Naive thymus-derived CD4-positive, alpha-beta T cell (primary cell): Measurements from ENCODE around the gene TMEM239. TPM values are rescaled to one million over a fixed set of nuclear protein-coding genes. Genes with fewer than 3 reads are reported as not detected.
A peak's percentile ranks its signal among the peaks of the same experiment; 100 is the strongest.

Experiments
- ATAC-seq: fragments of 150-1000 bp; cut with Tn5 transposase; 2 replicates; pipeline ENCODE4 v1.10.0; 2021; ENCODE audit warnings: mild to moderate bottlenecking, moderate library complexity
- CTCF ChIA-PET: fragments of 350-600 bp; sonication (Branson Sonifier 250); formaldehyde crosslinking; loops from one replicate; lab custom pipeline; 2021; ENCODE audit warnings: antibody characterized with exemption; lab: Charles Lee
- POLR2A ChIA-PET: fragments of 350-600 bp; sonication (Branson Sonifier 250); formaldehyde crosslinking; loops from one replicate; lab custom pipeline; 2021; ENCODE audit warnings: antibody characterized with exemption, inconsistent platforms; lab: Charles Lee
- DNase-seq, 9 donors: peaks; one replicate each; pipeline versions ENCODE4 v3.0.0 to v3.0.0-alpha.2; 2020 to 2022; ENCODE audit warnings: mixed read lengths in 1 of 9
- H3K27ac ChIP-seq: one replicate; pipeline ENCODE4 v1.7.0; 2013; ENCODE audit warnings: mild to moderate bottlenecking, low read depth, low read length, moderate library complexity
- H3K27me3 ChIP-seq, 2 donors: one replicate each; pipeline ENCODE4 v1.7.0; 2013; ENCODE audit warnings: low read length in 2 of 2, mild to moderate bottlenecking in 2 of 2, moderate library complexity in 2 of 2; ENCODE audit not compliant: control insufficient read depth in 2 of 2, insufficient read depth in 2 of 2
- H3K36me3 ChIP-seq, 3 experiments: 1 replicate in 2 of 3; 2 replicates in 1 of 3; pipeline ENCODE4 v1.7.0; 2013; ENCODE audit warnings: low read length in 3 of 3, mild to moderate bottlenecking in 3 of 3, moderate library complexity in 1 of 3; ENCODE audit not compliant: insufficient read depth in 3 of 3, control insufficient read depth in 2 of 3
- H3K4me1 ChIP-seq, 2 donors: one replicate each; pipeline ENCODE4 v1.7.0; 2013; ENCODE audit warnings: low read length in 2 of 2, mild to moderate bottlenecking in 2 of 2, moderate library complexity in 1 of 2; ENCODE audit not compliant: control insufficient read depth in 2 of 2, insufficient read depth in 2 of 2
- H3K4me3 ChIP-seq: 2 replicates; pipeline ENCODE4 v1.7.0; 2013; ENCODE audit warnings: mild to moderate bottlenecking, low read length
- H3K9me3 ChIP-seq, 3 experiments: 1 replicate in 2 of 3; 2 replicates in 1 of 3; pipeline ENCODE4 v1.7.0; 2013; ENCODE audit warnings: low read length in 3 of 3; ENCODE audit not compliant: control insufficient read depth in 2 of 3
- H3K27ac Mint-ChIP-seq, 9 donors: one replicate each; pipeline ENCODE4 v1.8.0; 2020 to 2022; ENCODE audit warnings: mixed read lengths in 9 of 9, mild to moderate bottlenecking in 8 of 9, moderate library complexity in 5 of 9, inconsistent platforms in 2 of 9
- H3K27me3 Mint-ChIP-seq, 5 donors: one replicate each; pipeline ENCODE4 v1.8.0; 2021 to 2022; ENCODE audit warnings: mixed read lengths in 5 of 5, mild to moderate bottlenecking in 1 of 5
- H3K36me3 Mint-ChIP-seq, 5 donors: one replicate each; pipeline ENCODE4 v1.8.0; 2020 to 2022; ENCODE audit warnings: mixed read lengths in 5 of 5, mild to moderate bottlenecking in 3 of 5, inconsistent platforms in 1 of 5
- H3K4me1 Mint-ChIP-seq, 7 donors: one replicate each; pipeline ENCODE4 v1.8.0; 2020 to 2022; ENCODE audit warnings: mixed read lengths in 7 of 7, mild to moderate bottlenecking in 3 of 7, inconsistent platforms in 1 of 7
- H3K4me3 Mint-ChIP-seq, 10 donors: one replicate each; pipeline ENCODE4 v1.8.0; 2020 to 2022; ENCODE audit warnings: mild to moderate bottlenecking in 10 of 10, mixed read lengths in 10 of 10, moderate library complexity in 6 of 10, inconsistent platforms in 2 of 10
- H3K9me3 Mint-ChIP-seq, 11 donors: one replicate each; pipeline ENCODE4 v1.8.0; 2020 to 2022; ENCODE audit warnings: mixed read lengths in 11 of 11, mild to moderate bottlenecking in 4 of 11, inconsistent platforms in 1 of 11, moderate library complexity in 1 of 11
- intact Hi-C, 2 donors: fragments of 100-400 bp; cut with micrococcal nuclease; formaldehyde crosslinking; loops; one replicate each; pipeline ENCODE4 v1.15.1; 2023
- polyA plus RNA-seq, 2 donors: library from polyadenylated mRNA; unstranded; fragments of 300-500 nt; fragmentation: Illumina TruSeq; gene quantifications; one replicate each; pipeline ENCODE4 v1.2.3, GENCODE V29; 2021
- total RNA-seq, 6 experiments: library from RNA in 5 of 6; stranded (reverse) in 5 of 6; gene quantifications; 1 replicate in 5 of 6; 2 replicates in 1 of 6; pipeline ENCODE4 v1.2.3 and lab custom pipeline; 2021 to 2026

The TMEM239 gene
- total and polyA plus RNA-seq, 7 experiments from 2014 or later, result not detected

- no peaks in the 10 kb centered on the region for H3K36me3 ChIP-seq
- H3K27me3 Mint-ChIP-seq, result peaks cover 16 to 63% (median 22%) of the 10 kb centered on the region in 5 donors
- no peaks in the 10 kb centered on the region for H3K27me3 ChIP-seq
- CTCF ChIA-PET, result no interaction called here
- peaks cover 15 to 24% (median 17%) of the 10 kb centered on the region in 7 donors for H3K4me1 Mint-ChIP-seq
- H3K9me3 ChIP-seq, result no peaks in the 10 kb centered on the region
- intact Hi-C loops, result no loop called here
- POLR2A ChIA-PET, result interaction anchor here (1.5 kb wide), 1 partner anchor 16 kb away, joined by 5 read pairs; no protein-coding TSS in a partner anchor
- peaks cover 0 to 7% (median 4%) of the 10 kb centered on the region in 5 donors for H3K36me3 Mint-ChIP-seq
- DNase-seq (peak in 1 of 9 donors; percentile 13), ATAC-seq (no peak)
- peaks cover 4 to 5% of the 10 kb centered on the region in 2 donors for H3K4me1 ChIP-seq
- H3K27ac ChIP-seq, result no peak overlapping the region
- H3K9me3 Mint-ChIP-seq, result peaks cover 0 to 7% (median 3%) of the 10 kb centered on the region in 11 donors
- no peak overlapping the region for H3K27ac Mint-ChIP-seq
- no peak overlapping the region for H3K4me3 ChIP-seq
- H3K4me3 Mint-ChIP-seq, result no peak overlapping the region
Observed at GRCh38 chr20:2817891-2818595, 1.9 kb downstream of the TMEM239 start.

- no peak for ATAC-seq
- peaks cover 4 to 5% of the 10 kb centered on the region in 2 donors for H3K4me1 ChIP-seq
- H3K27ac Mint-ChIP-seq, result no peak overlapping the region
- H3K36me3 Mint-ChIP-seq, result no peaks in the 10 kb centered on the region
- ChIA-PET CTCF (no interaction called here), POLR2A (no interaction called here)
- no peaks in the 10 kb centered on the region for H3K27me3 ChIP-seq
- H3K4me3 Mint-ChIP-seq, result peak overlapping the region in 7 of 10 donors; percentile 38 to 71 (median 56)
- H3K9me3 ChIP-seq, result no peaks in the 10 kb centered on the region
- no peaks in the 10 kb centered on the region for H3K36me3 ChIP-seq
- H3K27ac ChIP-seq, result no peak overlapping the region
- peaks cover 0 to 1% (median 0%) of the 10 kb centered on the region in 11 donors for H3K9me3 Mint-ChIP-seq
- intact Hi-C loops, result loop anchor here in 1 of 2 donors (10.0 kb wide), 1 partner anchor 55 kb away; the partner anchor contains the start of gene PTPRA
- DNase-seq, result no peak
- peaks cover 15 to 24% (median 17%) of the 10 kb centered on the region in 7 donors for H3K4me1 Mint-ChIP-seq
- no peak overlapping the region for H3K4me3 ChIP-seq
- peaks cover 8 to 47% (median 20%) of the 10 kb centered on the region in 5 donors for H3K27me3 Mint-ChIP-seq
Observed at GRCh38 chr20:2820084-2820895, 4.1 kb downstream of the TMEM239 start.

- Histone ChIP-seq H3K27ac (no peak overlapping the region), H3K4me3 (peak overlapping the region; percentile 25), H3K9me3 (no peaks in the 10 kb centered on the region), H3K36me3 (no peaks in the 10 kb centered on the region), H3K27me3 (no peaks in the 10 kb centered on the region), H3K4me1 (peaks cover 10 to 11% of the 10 kb centered on the region in 2 donors)
- Mint-ChIP-seq H3K4me1 (peaks cover 21 to 28% (median 25%) of the 10 kb centered on the region in 7 donors), H3K27ac (peak overlapping the region in 2 of 9 donors; percentile 36 to 78), H3K9me3 (peaks cover 0 to 3% (median 0%) of the 10 kb centered on the region in 11 donors), H3K36me3 (peaks cover 0 to 4% (median 0%) of the 10 kb centered on the region in 5 donors), H3K4me3 (peak overlapping the region; percentile 23 to 86 (median 70)), H3K27me3 (peaks cover 8 to 50% (median 22%) of the 10 kb centered on the region in 5 donors)
- intact Hi-C loops, result loop anchor here in 1 of 2 donors (10.0 kb wide), 1 partner anchor 54 kb away; the partner anchor contains the start of gene PTPRA
- ATAC-seq (no peak), DNase-seq (no peak)
- ChIA-PET POLR2A (interaction anchor here (1.2 kb wide), 1 partner anchor 19 kb away, joined by 6 read pairs; the partner anchor contains the start of genes PCED1A and VPS16), CTCF (no interaction called here)
Observed at GRCh38 chr20:2820896-2821869, 5.0 kb downstream of the TMEM239 start.

GRCh38 chr20:2822073-2822472, 5.9 kb downstream of the TMEM239 start:
- no peak overlapping the region for H3K27ac ChIP-seq
- H3K27me3 ChIP-seq, result no peaks in the 10 kb centered on the region
- H3K9me3 ChIP-seq, result no peaks in the 10 kb centered on the region
- peaks cover 0 to 4% (median 0%) of the 10 kb centered on the region in 5 donors for H3K36me3 Mint-ChIP-seq
- no peaks in the 10 kb centered on the region for H3K36me3 ChIP-seq
- H3K4me3 Mint-ChIP-seq, result peak overlapping the region in 9 of 10 donors; percentile 60 to 86 (median 73)
- ChIA-PET POLR2A (interaction anchor here (1.2 kb wide), 1 partner anchor 18 kb away, joined by 6 read pairs; the partner anchor contains the start of genes PCED1A and VPS16), CTCF (no interaction called here)
- peaks cover 8 to 57% (median 23%) of the 10 kb centered on the region in 5 donors for H3K27me3 Mint-ChIP-seq
- ATAC-seq, result peak; percentile 90
- DNase-seq, result peak in 7 of 9 donors; percentile 53 to 67 (median 62)
- no peak overlapping the region for H3K4me3 ChIP-seq
- H3K9me3 Mint-ChIP-seq, result peaks cover 0 to 3% (median 0%) of the 10 kb centered on the region in 11 donors
- peak overlapping the region in 2 of 9 donors; percentile 56 for H3K27ac Mint-ChIP-seq
- intact Hi-C loops, result loop anchor here in 1 of 2 donors (10.0 kb wide), 1 partner anchor 53 kb away; the partner anchor contains the start of gene PTPRA
- peaks cover 25 to 35% (median 34%) of the 10 kb centered on the region in 7 donors for H3K4me1 Mint-ChIP-seq
- H3K4me1 ChIP-seq, result peaks cover 14 to 18% of the 10 kb centered on the region in 2 donors

GRCh38 chr20:2825761-2826160, 9.6 kb downstream of the TMEM239 start:
- H3K27ac Mint-ChIP-seq, result peak overlapping the region in 3 of 9 donors; percentile 27 to 62 (median 49)
- CTCF ChIA-PET, result no interaction called here
- POLR2A ChIA-PET, result interaction anchor here (0.7 to 2.8 kb wide), 2 partner anchors 14 to 505 kb away, joined by 3 to 15 read pairs; partner anchors contain the start of genes PCED1A and VPS16

More at GRCh38 chr20:2825761-2826160, 9.6 kb downstream of the TMEM239 start:
- H3K36me3 ChIP-seq, result no peaks in the 10 kb centered on the region
- no peak overlapping the region for H3K4me3 ChIP-seq
- H3K36me3 Mint-ChIP-seq, result peaks cover 0 to 4% (median 0%) of the 10 kb centered on the region in 5 donors
- DNase-seq (peak in 5 of 9 donors; percentile 11 to 28 (median 22)), ATAC-seq (no peak)
- peak overlapping the region in 9 of 10 donors; percentile 35 to 82 (median 71) for H3K4me3 Mint-ChIP-seq
- intact Hi-C loops, result loop anchor here in 1 of 2 donors (10.0 kb wide), 1 partner anchor 49 kb away; the partner anchor contains the start of gene PTPRA
- peaks cover 0 to 3% (median 0%) of the 10 kb centered on the region in 11 donors for H3K9me3 Mint-ChIP-seq
- H3K4me1 Mint-ChIP-seq, result peaks cover 17 to 30% (median 25%) of the 10 kb centered on the region in 7 donors
- H3K27me3 ChIP-seq, result no peaks in the 10 kb centered on the region
- H3K9me3 ChIP-seq, result no peaks in the 10 kb centered on the region
- H3K4me1 ChIP-seq, result peaks cover 14 to 18% of the 10 kb centered on the region in 2 donors
- peaks cover 0 to 55% (median 24%) of the 10 kb centered on the region in 5 donors for H3K27me3 Mint-ChIP-seq
- H3K27ac ChIP-seq, result no peak overlapping the region
